Measurements from ENCODE around the gene PAX3.
"Not testable (repeated sequence)": the region's sequence is repeated elsewhere in the genome, so short reads cannot be mapped to it uniquely, and the experiment has no call there.

PAX3 gene

GRCh38 chr2:222176890-222177289 is 121.9 kb downstream of the PAX3 start:
- no peak for DNase-seq (ENCODE audit: low read depth)
- no peak overlapping the region for H3K4me3 ChIP-seq (ENCODE audit: low read depth, low read length)
- in situ Hi-C loops (cut with HindIII; ENCODE audit: low sequenced_read_pairs) = no loop called here
- TF ChIP-seq, protein P1, sequence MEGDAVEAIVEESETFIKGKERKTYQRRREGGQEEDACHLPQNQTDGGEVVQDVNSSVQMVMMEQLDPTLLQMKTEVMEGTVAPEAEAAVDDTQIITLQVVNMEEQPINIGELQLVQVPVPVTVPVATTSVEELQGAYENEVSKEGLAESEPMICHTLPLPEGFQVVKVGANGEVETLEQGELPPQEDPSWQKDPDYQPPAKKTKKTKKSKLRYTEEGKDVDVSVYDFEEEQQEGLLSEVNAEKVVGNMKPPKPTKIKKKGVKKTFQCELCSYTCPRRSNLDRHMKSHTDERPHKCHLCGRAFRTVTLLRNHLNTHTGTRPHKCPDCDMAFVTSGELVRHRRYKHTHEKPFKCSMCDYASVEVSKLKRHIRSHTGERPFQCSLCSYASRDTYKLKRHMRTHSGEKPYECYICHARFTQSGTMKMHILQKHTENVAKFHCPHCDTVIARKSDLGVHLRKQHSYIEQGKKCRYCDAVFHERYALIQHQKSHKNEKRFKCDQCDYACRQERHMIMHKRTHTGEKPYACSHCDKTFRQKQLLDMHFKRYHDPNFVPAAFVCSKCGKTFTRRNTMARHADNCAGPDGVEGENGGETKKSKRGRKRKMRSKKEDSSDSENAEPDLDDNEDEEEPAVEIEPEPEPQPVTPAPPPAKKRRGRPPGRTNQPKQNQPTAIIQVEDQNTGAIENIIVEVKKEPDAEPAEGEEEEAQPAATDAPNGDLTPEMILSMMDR (IDR thresholded peaks at IDR 0.05; ENCODE audit: low read depth, low read length, missing control alignments) = no peak

DNA sequence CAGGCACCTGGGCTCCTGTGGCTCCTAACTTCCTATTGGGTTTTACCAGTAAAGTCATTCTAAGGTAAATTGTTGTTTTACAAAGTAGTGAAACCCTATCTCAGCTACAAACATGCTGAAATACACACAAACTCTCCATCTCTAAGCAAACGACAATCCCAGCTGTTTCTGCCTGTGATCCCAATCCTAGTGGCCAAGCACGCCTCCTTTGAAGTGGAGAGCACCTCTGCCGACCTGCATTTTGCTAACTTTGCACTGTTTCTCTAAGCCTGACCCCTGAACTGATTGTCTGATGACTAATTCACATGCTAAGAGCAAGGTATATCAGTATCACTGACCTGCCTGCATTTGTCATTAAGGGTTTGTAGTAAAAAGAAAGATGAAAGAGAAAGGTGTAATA is 124.3 kb downstream of the PAX3 start:
- H3K4me3 ChIP-seq (ENCODE audit: low read depth, low read length) = no peak overlapping the region
- in situ Hi-C loops (cut with HindIII; ENCODE audit: low sequenced_read_pairs) = no loop called here
- TF ChIP-seq, protein P1 (IDR thresholded peaks at IDR 0.05; ENCODE audit: low read depth, low read length, missing control alignments) = no peak
- DNase-seq (ENCODE audit: low read depth) = no peak

GRCh38 chr2:222169346-222169745 is 129.5 kb downstream of the PAX3 start:
- in situ Hi-C loops (cut with HindIII; ENCODE audit: low sequenced_read_pairs) = no loop called here
- peak; percentile 85 for DNase-seq (ENCODE audit: low read depth)
- H3K4me3 ChIP-seq (ENCODE audit: low read depth, low read length) = no peak overlapping the region
- TF ChIP-seq, protein P1 (IDR thresholded peaks at IDR 0.05; ENCODE audit: low read depth, low read length, missing control alignments) = no peak

DNA sequence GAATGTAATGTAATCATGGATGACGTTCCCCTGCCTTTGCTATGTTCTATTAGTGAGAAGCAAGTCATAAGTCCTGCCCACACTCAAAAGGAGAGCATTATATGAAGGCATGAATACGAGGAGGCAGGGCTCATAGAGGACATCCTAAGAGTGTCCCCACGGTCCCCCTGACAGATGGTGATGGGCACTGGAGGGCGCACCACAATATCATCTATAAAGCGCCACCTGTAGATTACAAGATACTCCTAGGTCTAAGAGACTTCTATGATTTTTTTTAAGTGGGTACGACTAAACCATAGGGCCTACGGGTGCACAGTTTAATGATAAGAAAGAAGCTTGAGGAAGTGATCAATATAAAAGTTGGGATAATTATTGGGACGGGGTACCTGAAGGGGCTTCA is 131.0 kb downstream of the PAX3 start:
- TF ChIP-seq, protein P1 (IDR thresholded peaks at IDR 0.05; ENCODE audit: low read depth, low read length, missing control alignments) = no peak
- in situ Hi-C loops (cut with HindIII; ENCODE audit: low sequenced_read_pairs) = no loop called here
- DNase-seq (ENCODE audit: low read depth) = no peak
- H3K4me3 ChIP-seq (ENCODE audit: low read depth, low read length) = no peak overlapping the region

- no peak overlapping the region for H3K4me3 ChIP-seq (ENCODE audit: low read depth, low read length)
- TF ChIP-seq, protein P1 (IDR thresholded peaks at IDR 0.05; ENCODE audit: low read depth, low read length, missing control alignments) = no peak
- in situ Hi-C loops (cut with HindIII; ENCODE audit: low sequenced_read_pairs) = no loop called here
- DNase-seq (ENCODE audit: low read depth) = no peak
Measured at GRCh38 chr2:222160944-222161343, 137.9 kb downstream of the PAX3 start.

DNA sequence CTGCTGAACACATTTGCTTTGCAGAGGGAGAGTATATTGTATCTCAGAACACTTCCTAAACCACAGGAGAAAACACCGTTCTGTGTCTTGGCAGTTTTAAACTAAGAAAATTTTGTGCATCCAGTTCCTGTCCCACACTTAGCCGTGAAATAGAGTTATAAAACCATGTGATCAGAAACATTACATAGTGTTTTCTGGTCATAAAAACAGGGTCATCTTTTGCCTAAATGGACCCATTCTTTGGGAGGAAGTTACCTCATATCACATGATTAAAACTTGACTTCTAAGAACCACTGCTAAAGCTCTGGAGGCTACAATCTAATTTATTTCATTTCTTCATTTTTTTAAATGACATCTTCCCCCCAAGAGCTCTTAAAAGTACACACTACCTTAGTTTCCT is 138.7 kb downstream of the PAX3 start:
- DNase-seq (ENCODE audit: low read depth) = no peak
- no peak overlapping the region for H3K4me3 ChIP-seq (ENCODE audit: low read depth, low read length)
- in situ Hi-C loops (cut with HindIII; ENCODE audit: low sequenced_read_pairs) = no loop called here
- TF ChIP-seq, protein P1 (IDR thresholded peaks at IDR 0.05; ENCODE audit: low read depth, low read length, missing control alignments) = no peak

DNA sequence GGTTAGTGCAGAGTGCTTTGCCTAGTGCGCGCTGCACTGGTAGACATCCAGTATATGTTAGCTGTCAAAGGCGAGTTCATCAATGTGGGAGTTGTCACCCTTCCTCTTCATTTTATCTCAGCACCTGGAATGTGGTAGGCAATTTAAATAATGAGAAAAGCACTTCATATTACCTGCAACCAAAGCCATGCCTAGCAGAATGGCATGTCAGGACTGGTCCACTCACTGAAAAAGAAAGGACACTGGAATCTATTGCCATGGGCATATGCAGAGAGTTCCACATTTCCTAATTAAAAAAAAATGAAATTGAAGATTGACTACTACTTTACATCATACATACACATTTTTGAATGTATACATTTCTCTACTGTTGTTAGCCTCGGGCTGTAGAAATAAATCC is 139.6 kb downstream of the PAX3 start:
- DNase-seq (ENCODE audit: low read depth) = no peak
- H3K4me3 ChIP-seq (ENCODE audit: low read depth, low read length) = no peak overlapping the region
- in situ Hi-C loops (cut with HindIII; ENCODE audit: low sequenced_read_pairs) = no loop called here
- TF ChIP-seq, protein P1 (IDR thresholded peaks at IDR 0.05; ENCODE audit: low read depth, low read length, missing control alignments) = no peak

GRCh38 chr2:222155003-222155664 is 143.7 kb downstream of the PAX3 start:
- H3K4me3 ChIP-seq (ENCODE audit: low read depth, low read length); DNase-seq (ENCODE audit: low read depth); in situ Hi-C loops (cut with HindIII; ENCODE audit: low sequenced_read_pairs): not testable (repeated sequence)

All from astrocyte of the cerebellum (primary cell).